GM03348 (cell line): ENCODE results near the gene PSKH1.
"Not testable (repeated sequence)": the region's sequence is repeated elsewhere in the genome, so short reads cannot be mapped to it uniquely, and the experiment has no call there.

Experiments
- DNase-seq: peaks from one replicate; pipeline ENCODE4 v3.0.0; 2012; ENCODE audit warnings: low spot score

The PSKH1 gene

GRCh38 chr16:67886387-67886786 is 6.7 kb upstream of the PSKH1 start:
- no peak for DNase-seq

DNA sequence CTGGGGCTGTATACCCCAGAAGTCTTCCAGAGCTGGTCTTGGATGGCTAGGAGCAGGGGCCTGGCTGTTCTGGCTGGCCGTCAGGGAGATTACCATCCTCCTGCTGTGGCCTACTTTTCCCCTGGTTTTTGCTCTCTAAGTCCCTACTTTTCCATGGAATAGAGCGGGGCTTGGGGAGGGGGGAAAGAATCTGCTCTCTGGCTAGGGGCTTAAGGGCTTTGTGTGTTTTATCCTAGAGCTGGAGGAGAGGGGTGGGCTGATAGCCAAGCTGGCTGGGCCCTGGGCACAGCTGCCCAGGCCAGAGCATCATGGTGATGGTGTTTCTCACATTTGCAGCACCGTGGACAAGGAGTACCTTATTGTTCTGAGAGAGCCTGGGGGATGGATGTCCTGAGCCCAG is 4.7 kb upstream of the PSKH1 start:
- DNase-seq, result no peak

DNA sequence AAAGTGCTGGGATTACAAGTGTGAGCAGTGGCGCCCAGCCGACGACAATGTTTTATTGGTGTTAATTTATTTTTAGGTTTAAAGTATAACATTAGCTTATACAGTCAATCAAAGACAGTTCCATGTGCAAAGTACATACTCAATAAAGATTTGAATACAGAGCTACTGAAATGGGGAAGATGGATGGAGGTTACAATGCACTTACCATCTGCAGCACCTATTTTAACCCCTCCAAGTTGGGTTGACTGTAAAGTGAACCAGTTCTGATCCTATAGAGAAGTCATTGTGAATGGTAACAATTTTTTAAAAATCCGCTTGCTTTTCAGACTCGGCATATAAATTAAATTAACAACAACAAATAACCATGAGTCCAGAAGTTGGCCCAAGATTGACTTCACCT is 679 bp upstream of the PSKH1 start:
- no peak for DNase-seq

GRCh38 chr16:67893743-67894399 is 817 bp downstream of the PSKH1 start:
- no peak for DNase-seq

- DNase-seq, result no peak
Observed at GRCh38 chr16:67897231-67897630, 4.2 kb downstream of the PSKH1 start.

DNA sequence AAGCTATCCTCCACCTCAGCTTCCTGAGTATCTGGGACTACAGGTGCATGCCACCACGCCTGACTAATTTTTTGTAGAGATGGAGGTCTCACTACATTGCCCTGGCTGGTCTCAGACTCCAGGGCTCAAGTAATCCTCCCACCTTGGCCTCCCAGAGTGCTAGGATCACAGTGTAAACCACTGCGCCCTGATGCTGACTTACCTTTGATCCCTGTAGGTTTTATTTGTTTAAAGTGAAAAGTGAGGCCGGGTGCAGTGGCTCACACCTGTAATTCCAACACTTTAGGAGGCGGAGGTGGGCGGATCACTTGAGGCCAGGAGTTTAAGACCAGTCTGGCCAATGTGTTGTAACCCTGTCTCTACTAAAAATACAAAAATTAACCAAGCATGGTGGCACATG is 8.7 kb downstream of the PSKH1 start:
- no peak for DNase-seq

DNA sequence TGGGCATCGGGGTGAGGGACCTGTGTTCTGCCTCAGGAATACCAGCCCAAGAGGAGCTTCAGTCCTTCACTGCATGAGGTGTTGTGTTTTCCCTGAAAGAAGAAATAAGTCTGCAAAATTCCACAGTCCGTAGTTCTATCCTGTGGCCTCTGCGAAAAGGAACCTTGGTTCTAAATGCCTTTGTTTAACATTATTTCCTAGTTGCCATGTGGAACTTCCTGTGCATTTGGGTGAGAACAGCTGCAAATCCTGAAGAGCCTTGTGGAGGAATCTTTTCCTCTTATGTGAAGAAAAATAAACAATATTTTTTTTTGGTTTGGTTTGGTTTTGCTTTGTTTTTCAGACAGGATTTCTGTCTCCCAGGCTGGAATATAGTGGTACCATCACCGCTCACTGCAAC is 9.8 kb downstream of the PSKH1 start:
- no peak for DNase-seq

DNA sequence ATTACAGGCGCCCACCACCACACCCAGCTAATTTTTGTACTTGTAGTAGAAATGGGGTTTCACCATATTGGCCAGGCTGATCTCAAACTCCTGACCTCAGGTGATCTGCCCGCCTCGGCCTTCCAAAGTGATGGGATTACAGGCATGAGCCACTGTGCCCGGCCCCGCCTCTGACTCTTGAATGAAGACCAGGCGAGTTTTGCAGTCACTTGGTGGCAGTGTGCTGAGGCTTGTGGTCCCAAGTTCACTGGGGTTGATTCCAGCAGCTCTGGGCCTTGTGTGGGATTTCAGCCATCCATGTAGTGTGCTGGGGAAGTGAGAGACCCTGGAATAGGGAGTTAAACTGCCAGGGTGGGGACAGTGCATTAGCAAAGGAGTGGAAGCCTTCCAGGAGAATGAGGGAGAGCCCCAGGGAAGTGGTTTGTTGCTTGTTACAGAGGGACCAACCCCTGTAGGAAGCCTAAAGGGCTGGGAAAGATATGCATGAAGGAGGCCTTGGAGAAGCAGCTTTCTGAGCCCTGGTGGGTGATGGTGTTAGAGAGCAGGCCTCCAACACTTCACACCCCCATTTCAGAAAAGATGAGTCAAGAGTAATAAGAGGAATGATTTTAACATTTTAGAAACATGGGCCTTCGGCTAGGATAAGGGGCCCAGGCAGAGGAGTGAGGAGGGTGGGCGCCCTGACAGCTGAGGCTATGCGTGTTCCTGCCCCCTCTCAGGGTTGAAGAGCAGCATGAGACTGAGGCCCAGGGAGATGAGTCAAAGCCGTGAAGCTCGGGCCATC is 14.5 kb downstream of the PSKH1 start:
- no peak for DNase-seq

DNA sequence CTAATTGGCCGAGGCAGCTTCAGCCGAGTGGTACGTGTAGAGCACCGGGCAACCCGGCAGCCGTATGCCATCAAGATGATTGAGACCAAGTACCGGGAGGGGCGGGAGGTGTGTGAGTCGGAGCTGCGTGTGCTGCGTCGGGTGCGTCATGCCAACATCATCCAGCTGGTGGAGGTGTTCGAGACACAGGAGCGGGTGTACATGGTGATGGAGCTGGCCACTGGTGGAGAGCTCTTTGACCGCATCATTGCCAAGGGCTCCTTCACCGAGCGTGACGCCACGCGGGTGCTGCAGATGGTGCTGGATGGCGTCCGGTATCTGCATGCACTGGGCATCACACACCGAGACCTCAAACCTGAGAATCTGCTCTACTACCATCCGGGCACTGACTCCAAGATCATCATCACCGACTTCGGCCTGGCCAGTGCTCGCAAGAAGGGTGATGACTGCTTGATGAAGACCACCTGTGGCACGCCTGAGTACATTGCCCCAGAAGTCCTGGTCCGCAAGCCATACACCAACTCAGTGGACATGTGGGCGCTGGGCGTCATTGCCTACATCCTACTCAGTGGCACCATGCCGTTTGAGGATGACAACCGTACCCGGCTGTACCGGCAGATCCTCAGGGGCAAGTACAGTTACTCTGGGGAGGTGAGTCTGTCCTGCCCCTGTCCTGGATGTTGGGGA is 16.1 kb downstream of the PSKH1 start:
- no peak for DNase-seq

- peak; percentile 71 for DNase-seq
Observed at GRCh38 chr16:67910158-67910557, 17.1 kb downstream of the PSKH1 start.

DNA sequence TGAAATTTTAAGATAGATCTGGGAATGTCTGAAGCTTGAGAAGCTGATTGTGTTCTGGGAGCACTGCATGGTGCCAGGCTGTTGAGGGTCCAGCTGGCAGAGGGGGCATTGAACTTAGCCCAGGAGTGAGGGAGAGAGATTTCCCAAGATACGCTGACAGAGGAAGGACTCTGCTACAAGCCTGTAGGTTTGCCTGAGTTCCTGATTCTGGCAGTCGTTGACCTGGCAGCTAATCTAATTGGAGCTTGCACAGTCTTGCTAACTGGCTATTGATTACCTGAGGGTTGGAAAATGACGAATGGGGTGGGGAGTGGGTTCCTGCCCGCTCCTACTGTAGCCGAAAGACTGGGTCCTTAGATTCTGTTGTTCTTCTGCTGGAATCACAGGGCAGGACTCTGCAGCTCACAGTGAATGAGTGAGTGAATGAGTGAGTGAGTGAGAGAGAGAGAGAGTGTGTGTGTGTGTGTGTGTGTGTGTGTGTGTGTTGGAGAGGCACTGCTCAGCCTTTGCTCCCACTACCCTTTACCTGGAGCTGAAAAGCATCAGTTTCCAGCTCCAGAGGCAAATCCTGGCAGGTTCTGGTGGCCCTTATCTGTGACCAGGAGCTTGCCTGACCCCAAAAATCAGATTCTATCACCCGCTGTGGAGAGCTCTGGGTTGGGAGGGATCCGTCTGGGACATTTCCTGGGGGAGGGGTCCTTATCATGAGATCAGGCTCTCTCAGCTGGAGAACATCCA is 21.9 kb downstream of the PSKH1 start:
- DNase-seq, result no peak

DNA sequence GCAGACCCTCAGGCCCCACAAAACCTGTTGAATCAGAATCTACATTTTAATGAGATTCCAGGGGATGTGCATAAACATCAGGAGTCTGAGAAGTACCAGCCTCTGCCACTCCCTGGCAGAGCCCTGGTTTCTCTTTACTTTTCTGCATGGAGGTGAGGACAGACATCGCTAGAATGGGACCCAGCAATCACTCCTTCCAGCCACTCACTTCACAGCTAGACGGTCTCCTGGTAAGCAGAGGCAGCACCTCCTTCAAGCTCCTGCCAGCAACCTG is 22.4 kb downstream of the PSKH1 start:
- DNase-seq, result not testable (repeated sequence)

- no peak for DNase-seq
Observed at GRCh38 chr16:67915831-67916723, 23.0 kb downstream of the PSKH1 start.

GRCh38 chr16:67917140-67917851 is 24.2 kb downstream of the PSKH1 start:
- DNase-seq, result peak; percentile 56

DNA sequence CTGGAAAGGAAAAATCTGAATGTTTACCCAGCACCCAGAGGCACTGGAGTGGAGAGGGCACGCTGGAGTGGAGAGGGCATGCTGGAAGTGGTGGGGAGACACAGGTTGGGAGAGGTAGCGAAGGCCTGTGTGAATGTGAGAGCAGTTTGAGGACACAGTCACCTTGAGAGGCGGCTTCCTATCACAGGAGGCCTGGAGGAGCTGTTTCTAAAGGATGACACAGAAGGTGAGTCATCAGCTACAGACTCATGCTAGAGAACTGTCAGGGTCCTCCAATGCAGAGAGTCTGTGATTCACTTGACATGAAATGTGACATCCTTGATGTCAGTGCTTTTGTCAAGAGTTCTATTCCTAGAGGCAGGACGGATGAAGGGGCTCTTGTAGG is 24.8 kb downstream of the PSKH1 start:
- peak; percentile 83 for DNase-seq

DNA sequence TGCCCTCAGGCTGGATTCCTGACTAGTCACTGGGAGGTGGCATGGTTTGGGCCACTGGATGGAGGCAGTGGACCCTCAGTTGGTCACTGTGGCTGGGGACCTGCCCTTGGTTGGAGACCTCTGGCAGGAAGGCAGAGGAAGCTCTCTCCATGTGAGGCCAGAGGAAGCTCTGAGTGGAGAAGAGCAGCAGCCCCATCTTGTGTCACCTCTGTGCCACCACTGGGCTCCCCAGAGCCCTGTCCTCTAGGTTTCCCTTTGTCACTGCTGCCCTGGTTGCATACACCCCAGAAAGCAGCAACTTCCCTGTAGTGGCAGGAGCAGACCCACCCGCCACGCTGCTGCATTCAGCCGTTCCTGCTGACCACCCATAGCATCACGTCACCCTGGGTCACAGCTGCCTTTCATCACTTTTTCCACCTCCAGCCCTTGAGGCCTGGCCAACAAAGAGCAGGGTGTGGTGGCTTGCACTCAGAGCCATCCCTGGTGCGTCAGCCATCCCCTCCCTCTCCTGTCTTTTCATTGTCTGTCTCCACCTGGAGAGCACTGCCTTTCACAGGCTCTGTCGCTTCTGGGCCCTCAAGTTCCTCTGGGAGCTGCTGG is 26.7 kb downstream of the PSKH1 start:
- no peak for DNase-seq

DNA sequence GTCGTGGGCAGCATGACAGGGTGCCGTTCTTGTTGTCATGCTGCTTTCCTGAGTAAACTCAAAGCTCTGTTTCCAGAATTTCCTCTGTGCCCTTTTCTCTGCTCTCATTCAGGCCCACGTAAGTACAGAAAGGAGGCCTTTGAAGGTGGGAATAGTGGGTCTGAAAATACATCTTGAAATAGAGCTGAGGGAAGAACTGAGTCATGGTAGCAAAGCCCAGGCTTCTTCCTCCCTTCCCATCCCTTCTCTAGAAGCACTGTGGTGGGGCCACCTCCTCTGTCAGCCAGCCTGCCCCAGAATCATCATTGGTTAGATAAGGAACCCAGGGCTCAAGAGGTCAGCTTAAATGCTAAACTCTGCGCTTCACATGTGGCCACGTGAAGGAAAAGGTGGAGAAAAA is 29.2 kb downstream of the PSKH1 start:
- DNase-seq, result no peak

GRCh38 chr16:67922740-67923139 is 29.7 kb downstream of the PSKH1 start:
- DNase-seq, result no peak

GRCh38 chr16:67923414-67924116 is 30.5 kb downstream of the PSKH1 start:
- no peak for DNase-seq
